ENCODE measurements around the gene CUL2. TPM values are rescaled to one million over a fixed set of nuclear protein-coding genes. Genes with fewer than 3 reads are reported as not detected.

The CUL2 gene
- total RNA-seq, 1 experiment from 2014 or later, result 68.0 TPM

DNA sequence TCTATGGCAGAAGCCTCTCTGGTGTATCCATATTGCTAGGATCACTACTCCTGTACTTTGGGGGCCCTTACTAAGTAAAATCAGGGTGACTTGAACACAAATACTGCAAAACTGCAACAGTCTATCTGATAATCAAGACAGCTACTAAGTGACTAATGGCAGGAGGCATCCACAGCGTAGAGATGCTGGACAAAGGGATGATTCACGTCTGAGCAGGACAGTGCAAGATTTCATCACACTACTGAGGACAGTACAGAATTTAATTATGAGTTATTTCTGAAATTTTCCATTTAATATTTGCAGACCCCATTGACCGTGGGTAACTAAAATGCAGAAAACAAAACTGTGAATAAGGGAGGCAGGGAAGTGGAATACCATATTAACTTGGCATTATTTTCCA, 10.4 kb downstream of the CUL2 start:
- Mint-ChIP-seq H3K9me3 (ENCODE audit: unreplicated experiment) (peaks cover 9% of the 10 kb centered on the region), H3K36me3 (ENCODE audit: insufficient read depth, unreplicated experiment) (peaks cover 12% of the 10 kb centered on the region), H3K4me3 (ENCODE audit: unreplicated experiment) (no peak overlapping the region), H3K4me1 (ENCODE audit: low read depth, unreplicated experiment) (no peaks in the 10 kb centered on the region), H3K27me3 (ENCODE audit: insufficient read depth, unreplicated experiment) (no peaks in the 10 kb centered on the region), H3K27ac (ENCODE audit: unreplicated experiment) (no peak overlapping the region)
- Histone ChIP-seq H3K9me3 (no peaks in the 10 kb centered on the region), H3K4me1 (no peaks in the 10 kb centered on the region), H3K4me3 (ENCODE audit: low read depth, low read length) (no peak overlapping the region), H3K27me3 (replicated peaks; ENCODE audit: control insufficient read depth, insufficient read depth, low read length) (no peaks in the 10 kb centered on the region), H3K36me3 (ENCODE audit: control insufficient read depth, insufficient read depth, low read length) (no peaks in the 10 kb centered on the region; the same call in 1 of the 2 replicates)
- POLR2A ChIA-PET, result no interaction called here
- CTCF ChIA-PET, result no interaction called here
- intact Hi-C loops (cut with micrococcal nuclease; ENCODE audit: unreplicated experiment), result no loop called here
- TF ChIP-seq, protein P1, sequence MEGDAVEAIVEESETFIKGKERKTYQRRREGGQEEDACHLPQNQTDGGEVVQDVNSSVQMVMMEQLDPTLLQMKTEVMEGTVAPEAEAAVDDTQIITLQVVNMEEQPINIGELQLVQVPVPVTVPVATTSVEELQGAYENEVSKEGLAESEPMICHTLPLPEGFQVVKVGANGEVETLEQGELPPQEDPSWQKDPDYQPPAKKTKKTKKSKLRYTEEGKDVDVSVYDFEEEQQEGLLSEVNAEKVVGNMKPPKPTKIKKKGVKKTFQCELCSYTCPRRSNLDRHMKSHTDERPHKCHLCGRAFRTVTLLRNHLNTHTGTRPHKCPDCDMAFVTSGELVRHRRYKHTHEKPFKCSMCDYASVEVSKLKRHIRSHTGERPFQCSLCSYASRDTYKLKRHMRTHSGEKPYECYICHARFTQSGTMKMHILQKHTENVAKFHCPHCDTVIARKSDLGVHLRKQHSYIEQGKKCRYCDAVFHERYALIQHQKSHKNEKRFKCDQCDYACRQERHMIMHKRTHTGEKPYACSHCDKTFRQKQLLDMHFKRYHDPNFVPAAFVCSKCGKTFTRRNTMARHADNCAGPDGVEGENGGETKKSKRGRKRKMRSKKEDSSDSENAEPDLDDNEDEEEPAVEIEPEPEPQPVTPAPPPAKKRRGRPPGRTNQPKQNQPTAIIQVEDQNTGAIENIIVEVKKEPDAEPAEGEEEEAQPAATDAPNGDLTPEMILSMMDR (IDR thresholded peaks at IDR 0.05; ENCODE audit: insufficient read depth in 1 of 2, low read depth in 1 of 2, low read length in 1 of 2, severe bottlenecking in 1 of 2, unreplicated experiment in 1 of 2), result no peak
- no TSS peak for BruUV-seq (replicated peaks)
- DNase-seq, result no peak

DNA sequence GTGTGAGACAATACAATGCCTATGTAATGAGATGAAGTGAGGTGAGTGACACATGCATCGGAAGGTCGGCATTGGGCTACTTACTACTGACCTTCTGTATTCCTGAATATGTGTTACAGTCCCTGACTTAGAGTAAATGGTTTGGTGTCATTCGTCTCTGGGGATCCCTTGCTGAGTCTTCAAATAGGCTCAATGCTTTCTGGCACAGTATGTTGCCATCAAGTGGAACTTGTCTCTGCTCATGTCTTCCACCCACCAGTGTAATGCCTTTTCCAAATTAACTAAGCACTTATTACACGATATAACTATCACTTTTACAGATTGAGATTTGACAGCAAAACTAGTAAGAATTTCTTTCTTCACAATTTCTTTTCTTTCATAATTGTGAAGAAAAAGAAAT, 10.9 kb downstream of the CUL2 start:
- H3K9me3 Mint-ChIP-seq (ENCODE audit: unreplicated experiment), result peaks cover 9% of the 10 kb centered on the region
- DNase-seq, result no peak
- no peaks in the 10 kb centered on the region for H3K27me3 Mint-ChIP-seq (ENCODE audit: insufficient read depth, unreplicated experiment)
- no peak overlapping the region for H3K4me3 ChIP-seq (ENCODE audit: low read depth, low read length)
- H3K4me1 ChIP-seq, result no peaks in the 10 kb centered on the region
- POLR2A ChIA-PET, result no interaction called here
- H3K9me3 ChIP-seq, result no peaks in the 10 kb centered on the region
- H3K4me3 Mint-ChIP-seq (ENCODE audit: unreplicated experiment), result no peak overlapping the region
- H3K4me1 Mint-ChIP-seq (ENCODE audit: low read depth, unreplicated experiment), result no peaks in the 10 kb centered on the region
- intact Hi-C loops (cut with micrococcal nuclease; ENCODE audit: unreplicated experiment), result no loop called here
- BruUV-seq (replicated peaks), result no TSS peak
- peaks cover 1% of the 10 kb centered on the region; the same call in 1 of the 2 replicates for H3K36me3 ChIP-seq (ENCODE audit: control insufficient read depth, insufficient read depth, low read length)
- H3K27ac Mint-ChIP-seq (ENCODE audit: unreplicated experiment), result no peak overlapping the region
- TF ChIP-seq, protein P1 (IDR thresholded peaks at IDR 0.05; ENCODE audit: insufficient read depth in 1 of 2, low read depth in 1 of 2, low read length in 1 of 2, severe bottlenecking in 1 of 2, unreplicated experiment in 1 of 2), result no peak
- H3K36me3 Mint-ChIP-seq (ENCODE audit: insufficient read depth, unreplicated experiment), result peaks cover 9% of the 10 kb centered on the region
- CTCF ChIA-PET, result no interaction called here
- no peaks in the 10 kb centered on the region for H3K27me3 ChIP-seq (replicated peaks; ENCODE audit: control insufficient read depth, insufficient read depth, low read length)

DNA sequence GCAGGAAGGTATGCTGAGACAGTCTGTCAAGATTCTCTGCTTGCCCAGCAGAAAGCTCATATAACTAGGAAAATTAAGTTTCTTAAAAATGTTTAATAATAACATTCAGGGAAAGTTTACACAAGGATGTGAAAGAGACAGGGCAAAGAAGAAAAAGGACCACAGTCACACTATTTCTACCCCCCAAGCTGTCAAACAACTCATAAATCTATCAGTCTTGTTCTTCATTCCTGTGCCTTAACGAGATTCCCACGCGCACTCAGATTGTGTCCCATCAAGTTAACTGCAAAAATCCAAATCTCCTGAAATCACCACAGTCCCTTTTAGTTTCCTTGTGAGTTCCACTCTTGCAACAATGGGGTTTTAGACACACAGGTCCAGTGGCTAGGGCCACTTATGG, 14.9 kb downstream of the CUL2 start:
- H3K4me3 ChIP-seq (ENCODE audit: low read depth, low read length), result no peak overlapping the region
- TF ChIP-seq, protein P1 (IDR thresholded peaks at IDR 0.05; ENCODE audit: insufficient read depth in 1 of 2, low read depth in 1 of 2, low read length in 1 of 2, severe bottlenecking in 1 of 2, unreplicated experiment in 1 of 2), result no peak
- H3K4me1 Mint-ChIP-seq (ENCODE audit: low read depth, unreplicated experiment), result no peaks in the 10 kb centered on the region
- H3K36me3 ChIP-seq (ENCODE audit: control insufficient read depth, insufficient read depth, low read length), result 0 out of 2 replicates have a peak, but pooled peaks cover 1% of the 10 kb centered on the region
- peaks cover 6% of the 10 kb centered on the region for H3K36me3 Mint-ChIP-seq (ENCODE audit: insufficient read depth, unreplicated experiment)
- H3K9me3 ChIP-seq, result no peaks in the 10 kb centered on the region
- CTCF ChIA-PET, result no interaction called here
- POLR2A ChIA-PET, result no interaction called here
- no peak for DNase-seq
- no peaks in the 10 kb centered on the region for H3K27me3 ChIP-seq (replicated peaks; ENCODE audit: control insufficient read depth, insufficient read depth, low read length)
- no peaks in the 10 kb centered on the region for H3K4me1 ChIP-seq
- H3K27me3 Mint-ChIP-seq (ENCODE audit: insufficient read depth, unreplicated experiment), result no peaks in the 10 kb centered on the region
- no peak overlapping the region for H3K27ac Mint-ChIP-seq (ENCODE audit: unreplicated experiment)
- no peak overlapping the region for H3K4me3 Mint-ChIP-seq (ENCODE audit: unreplicated experiment)
- no TSS peak for BruUV-seq (replicated peaks)
- intact Hi-C loops (cut with micrococcal nuclease; ENCODE audit: unreplicated experiment), result no loop called here
- no peaks in the 10 kb centered on the region for H3K9me3 Mint-ChIP-seq (ENCODE audit: unreplicated experiment)

Measured in Caco-2 (cell line).